C4-2B (cell line): Measurements from ENCODE around the gene FZD1.

Experiments
- CTCF ChIP-seq: fragments of 450-650 bp; conservative IDR thresholded peaks from 2 replicates; pipeline ENCODE4 v1.5.1; 2017; ENCODE audit warnings: mild to moderate bottlenecking
- ZFX ChIP-seq: fragments of 450-650 bp; IDR thresholded peaks from 2 replicates; pipeline ENCODE4 v1.6.1; 2017

DNA sequence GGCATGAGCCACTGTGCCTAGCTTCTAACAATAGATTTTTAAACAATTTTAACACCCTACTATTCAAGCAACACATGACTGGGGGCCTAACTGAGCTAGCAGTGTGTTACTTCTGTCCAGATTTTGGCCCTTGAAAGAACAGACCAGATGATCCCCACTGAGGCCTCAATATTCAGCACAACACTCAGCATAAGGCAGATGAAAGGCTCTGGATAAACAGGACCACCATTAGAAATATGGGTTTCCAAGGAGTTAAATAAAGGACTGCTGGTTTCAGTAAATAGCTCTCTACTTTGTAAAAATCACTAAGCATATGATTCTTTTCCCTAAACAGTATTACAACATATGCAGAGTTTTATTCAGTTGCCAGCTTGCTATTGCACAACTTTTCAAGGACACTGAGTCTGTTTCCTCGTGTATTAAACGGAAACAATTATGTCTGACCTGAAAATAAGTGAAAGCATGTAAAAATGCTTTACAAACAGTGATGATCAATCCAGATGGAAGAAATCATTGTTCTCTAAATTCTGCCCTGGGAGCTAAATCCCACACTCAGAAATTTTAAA, 23.8 kb upstream of the FZD1 start:
- no peak for TF ChIP-seq CTCF
- no peak for TF ChIP-seq ZFX
